ENCODE results near the gene MYBBP1A.

MYBBP1A gene

DNA sequence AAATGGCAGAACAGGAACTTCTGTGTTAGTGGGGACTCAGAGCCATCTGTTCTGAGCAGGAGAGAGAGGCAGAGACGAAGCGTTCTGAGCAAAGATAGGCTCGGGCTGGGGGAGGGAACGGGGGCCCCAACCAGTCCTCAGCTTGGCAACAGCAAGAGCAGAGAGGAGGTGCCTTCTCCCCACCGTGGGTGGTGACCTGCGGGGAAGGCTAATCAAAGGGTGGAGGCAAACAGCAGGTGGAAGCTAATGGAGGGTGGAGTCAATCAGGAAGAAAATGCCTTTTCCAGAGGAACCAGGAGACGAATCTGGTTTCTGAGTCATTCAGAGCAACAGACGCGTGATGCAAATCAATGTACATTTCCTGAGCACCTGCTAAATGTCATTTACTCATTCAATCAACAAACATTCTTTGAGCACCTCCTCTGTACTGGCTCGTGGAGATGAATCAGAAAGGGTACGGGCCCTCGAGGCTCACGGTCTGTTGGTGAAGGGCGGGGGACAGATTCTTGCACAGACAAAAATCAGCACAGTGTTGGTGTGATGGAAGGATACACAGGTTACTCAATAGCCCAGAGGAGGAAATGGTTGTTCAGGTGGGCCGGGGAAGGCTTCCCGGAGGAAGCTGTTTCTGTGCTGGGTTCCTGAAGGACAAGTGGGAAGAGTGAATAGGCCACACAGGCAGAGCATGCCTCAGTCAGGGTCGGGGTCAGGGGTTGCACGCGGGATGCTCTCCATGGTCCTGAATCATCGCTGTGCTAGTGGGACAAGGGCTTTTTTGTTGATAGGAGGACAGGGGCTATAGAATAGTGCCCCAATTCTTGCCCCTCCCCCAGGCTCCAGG is 62.2 kb downstream of the MYBBP1A start:
- H3K79me2 ChIP-seq (ENCODE audit: control insufficient read depth, low read length), result no peaks in the 10 kb centered on the region
- no peak overlapping the region for H3K4me3 ChIP-seq (ENCODE audit: low read length)
- no peak overlapping the region for H3K4me2 ChIP-seq (ENCODE audit: low read length)
- H3K27me3 ChIP-seq (ENCODE audit: control insufficient read depth, low read length), result peaks cover 42% of the 10 kb centered on the region
- H4K20me1 ChIP-seq (ENCODE audit: control insufficient read depth, insufficient read depth, low read depth, low read length), result no peaks in the 10 kb centered on the region
- H3K36me3 ChIP-seq (ENCODE audit: control insufficient read depth, low read length), result no peaks in the 10 kb centered on the region
- 0 out of 2 replicates have a peak, but pooled peaks cover 3% of the 10 kb centered on the region for H3F3A ChIP-seq (ENCODE audit: control insufficient read depth, insufficient read depth)
- H3K9me3 ChIP-seq (ENCODE audit: control insufficient read depth, insufficient read depth, low read length), result no peaks in the 10 kb centered on the region
- no peak overlapping the region for H3K27ac ChIP-seq (ENCODE audit: low read depth, low read length)
- H3K4me1 ChIP-seq (ENCODE audit: control insufficient read depth, low read length), result peaks cover 20% of the 10 kb centered on the region
- no peak for TF ChIP-seq CTCF (IDR thresholded peaks at IDR 0.05; ENCODE audit: low read depth, low read length, poor library complexity, severe bottlenecking)
- TF ChIP-seq EZH2phosphoT487 (IDR thresholded peaks at IDR 0.05; ENCODE audit: borderline replicate concordance, low read length), result no peak
- H3K9me2 ChIP-seq (replicated peaks; ENCODE audit: control insufficient read depth, low read length), result no peaks in the 10 kb centered on the region

DNA sequence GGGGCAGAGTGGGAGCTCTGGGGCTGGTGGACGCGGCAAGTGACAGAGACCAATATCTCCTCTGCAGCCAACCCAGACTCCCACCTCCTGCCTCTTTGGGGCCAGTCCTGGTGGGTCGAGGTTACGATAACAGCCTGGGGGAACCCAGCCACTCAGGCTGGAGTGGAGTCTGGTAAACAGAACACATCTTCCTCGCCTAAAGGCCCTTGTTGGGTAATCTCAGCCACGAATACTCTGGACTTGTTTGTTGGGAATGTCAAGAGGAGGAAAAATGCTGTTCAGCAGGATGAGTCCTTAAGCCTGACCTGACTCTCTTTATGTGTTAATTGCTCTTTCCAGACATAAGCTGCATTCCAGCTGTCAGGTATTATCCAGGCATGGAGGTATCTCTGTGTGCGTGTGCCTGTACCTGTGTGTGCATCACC is 64.5 kb downstream of the MYBBP1A start:
- no peak overlapping the region for H3K4me2 ChIP-seq (ENCODE audit: low read length)
- TF ChIP-seq CTCF (IDR thresholded peaks at IDR 0.05; ENCODE audit: low read depth, low read length, poor library complexity, severe bottlenecking), result no peak
- no peak for TF ChIP-seq EZH2phosphoT487 (IDR thresholded peaks at IDR 0.05; ENCODE audit: borderline replicate concordance, low read length)
- H3K9me3 ChIP-seq (ENCODE audit: control insufficient read depth, insufficient read depth, low read length), result no peaks in the 10 kb centered on the region
- H3K36me3 ChIP-seq (ENCODE audit: control insufficient read depth, low read length), result no peaks in the 10 kb centered on the region
- H3K27ac ChIP-seq (ENCODE audit: low read depth, low read length), result no peak overlapping the region
- no peaks in the 10 kb centered on the region for H3K79me2 ChIP-seq (ENCODE audit: control insufficient read depth, low read length)
- H3K9me2 ChIP-seq (replicated peaks; ENCODE audit: control insufficient read depth, low read length), result no peaks in the 10 kb centered on the region
- no peaks in the 10 kb centered on the region for H3F3A ChIP-seq (ENCODE audit: control insufficient read depth, insufficient read depth)
- H3K4me3 ChIP-seq (ENCODE audit: low read length), result no peak overlapping the region
- H3K4me1 ChIP-seq (ENCODE audit: control insufficient read depth, low read length), result peaks cover 10% of the 10 kb centered on the region
- no peaks in the 10 kb centered on the region for H4K20me1 ChIP-seq (ENCODE audit: control insufficient read depth, insufficient read depth, low read depth, low read length)
- H3K27me3 ChIP-seq (ENCODE audit: control insufficient read depth, low read length), result peaks cover 22% of the 10 kb centered on the region

DNA sequence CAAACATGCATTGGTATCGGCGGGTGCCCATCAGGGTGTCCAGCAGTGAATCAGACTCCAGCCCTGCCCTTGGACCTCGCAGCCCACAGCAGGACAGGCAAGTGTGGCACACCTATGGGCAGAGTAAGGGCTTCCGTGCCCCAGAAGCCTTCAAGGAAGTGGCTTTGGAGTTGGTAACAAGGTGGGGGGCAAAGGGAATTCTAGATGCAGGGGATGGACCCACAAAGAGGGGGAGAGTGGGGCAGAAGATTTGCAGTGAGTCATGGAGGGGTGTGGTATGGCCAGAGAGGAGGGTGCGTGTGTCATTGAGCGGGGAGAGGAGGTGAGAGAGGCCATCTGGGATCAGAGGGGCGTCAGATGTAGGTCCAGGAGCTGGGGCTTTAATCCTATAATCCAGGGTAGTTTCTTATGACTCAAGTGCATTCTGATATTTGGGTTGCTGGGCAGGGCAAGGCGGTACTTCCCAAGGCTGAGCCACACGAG is 65.0 kb downstream of the MYBBP1A start:
- no peaks in the 10 kb centered on the region for H3F3A ChIP-seq (ENCODE audit: control insufficient read depth, insufficient read depth)
- H3K36me3 ChIP-seq (ENCODE audit: control insufficient read depth, low read length), result no peaks in the 10 kb centered on the region
- H3K4me3 ChIP-seq (ENCODE audit: low read length), result no peak overlapping the region

More for the DNA sequence above, 65.0 kb downstream of the MYBBP1A start:
- TF ChIP-seq EZH2phosphoT487 (IDR thresholded peaks at IDR 0.05; ENCODE audit: borderline replicate concordance, low read length), result no peak
- no peak for TF ChIP-seq CTCF (IDR thresholded peaks at IDR 0.05; ENCODE audit: low read depth, low read length, poor library complexity, severe bottlenecking)
- Histone ChIP-seq H3K27ac (ENCODE audit: low read depth, low read length) (no peak overlapping the region), H3K27me3 (ENCODE audit: control insufficient read depth, low read length) (peaks cover 21% of the 10 kb centered on the region), H3K4me1 (ENCODE audit: control insufficient read depth, low read length) (peaks cover 10% of the 10 kb centered on the region), H4K20me1 (ENCODE audit: control insufficient read depth, insufficient read depth, low read depth, low read length) (no peaks in the 10 kb centered on the region), H3K4me2 (ENCODE audit: low read length) (no peak overlapping the region), H3K79me2 (ENCODE audit: control insufficient read depth, low read length) (no peaks in the 10 kb centered on the region), H3K9me2 (replicated peaks; ENCODE audit: control insufficient read depth, low read length) (no peaks in the 10 kb centered on the region), H3K9me3 (ENCODE audit: control insufficient read depth, insufficient read depth, low read length) (no peaks in the 10 kb centered on the region)

Measured in DOHH2 (cell line).